AG10803 (cell line): ENCODE data around the gene FRAT2.
"Not testable (repeated sequence)": the region's sequence is repeated elsewhere in the genome, so short reads cannot be mapped to it uniquely, and the experiment has no call there.

Experiments used
- DNase-seq: peaks from one replicate; pipeline ENCODE4 v3.0.0; 2010; ENCODE audit warnings: low read depth
- H3K4me3 ChIP-seq: 2 replicates; pipeline ENCODE4 v1.5.1; 2011; ENCODE audit warnings: mild to moderate bottlenecking, low read length, control low read depth
- CTCF ChIP-seq: conservative IDR thresholded peaks from 2 replicates; pipeline ENCODE4 v1.5.1; 2011; ENCODE audit warnings: mild to moderate bottlenecking, low read length, control low read depth, inconsistent platforms

The FRAT2 gene

GRCh38 chr10:97300980-97301379 is 33.5 kb downstream of the FRAT2 start:
- TF ChIP-seq CTCF: no peak
- no peak overlapping the region for H3K4me3 ChIP-seq
- no peak for DNase-seq

- TF ChIP-seq CTCF: no peak
- DNase-seq: no peak
- H3K4me3 ChIP-seq: no peak overlapping the region
Measured at GRCh38 chr10:97298223-97298571, 36.3 kb downstream of the FRAT2 start.

GRCh38 chr10:97297556-97298222 is 36.8 kb downstream of the FRAT2 start:
- no peak for TF ChIP-seq CTCF
- DNase-seq: no peak
- no peak overlapping the region for H3K4me3 ChIP-seq

- no peak for TF ChIP-seq CTCF
- H3K4me3 ChIP-seq: no peak overlapping the region
- no peak for DNase-seq
Measured at GRCh38 chr10:97292862-97293198, 41.7 kb downstream of the FRAT2 start.

- H3K4me3 ChIP-seq: peak within 1 kb of the TSS; percentile 81
- TF ChIP-seq CTCF: peak; percentile 18; the same call in 1 of the 2 replicates
- DNase-seq: peak; percentile 98
Measured at GRCh38 chr10:97292097-97292861, 42.2 kb downstream of the FRAT2 start, which contains the start of gene ARHGAP19. Gene ARHGAP19, minus strand, starts transcription at chr10:97292637. Its CDS starts 10 bp downstream, at chr10:97292627.

GRCh38 chr10:97291357-97292096 is 43.0 kb downstream of the FRAT2 start:
- DNase-seq: no peak

GRCh38 chr10:97290576-97291356 is 43.8 kb downstream of the FRAT2 start:
- peak overlapping the region; percentile 81; the same call in 1 of the 2 replicates for H3K4me3 ChIP-seq
- not testable (repeated sequence) for DNase-seq

More at GRCh38 chr10:97291357-97292096, 43.0 kb downstream of the FRAT2 start:
- TF ChIP-seq CTCF: no peak
- H3K4me3 ChIP-seq: peak overlapping the region; percentile 81

GRCh38 chr10:97290076-97290475 is 44.5 kb downstream of the FRAT2 start:
- not testable (repeated sequence) for H3K4me3 ChIP-seq, DNase-seq
